K562 (cell line): ENCODE results near the gene RCHY1. TPM values are rescaled to one million over a fixed set of nuclear protein-coding genes. Genes with fewer than 3 reads are reported as not detected.
A peak's percentile ranks its signal among the peaks of the same experiment; 100 is the strongest.

Experiments
- CBFA2T2 ChIP-seq: fragments of 450-650 bp; conservative IDR thresholded peaks from 2 replicates; pipeline ENCODE4 v1.6.1; 2017; ENCODE audit warnings: mild to moderate bottlenecking
- MGA ChIP-seq: fragments of 450-650 bp; IDR thresholded peaks from 2 replicates; pipeline ENCODE4 v1.6.1; 2016; ENCODE audit warnings: mild to moderate bottlenecking, moderate library complexity
- ZNF124 ChIP-seq: sonication (generic); formaldehyde crosslinking; IDR thresholded peaks from 2 replicates; pipeline ENCODE4 v1.8.1; 2022; ENCODE audit warnings: missing genetic modification reagents
- polyA plus RNA-seq, 8 experiments: library from polyadenylated mRNA; depleted of rRNA in 4 of 8; stranded (reverse) in 5 of 8; unstranded in 3 of 8; fragments of >200 nt; fragmentation: Nextera tagmentation in 2 of 8; fragmentation: Illumina TruSeq in 1 of 8; extraction: Ambion mirVana in 2 of 8; extraction: Trizol in 1 of 8; gene quantifications; 2 replicates each; pipeline versions ENCODE4 v1.2.1 to v1.2.3, GENCODE V29; 2011 to 2014; ENCODE audit warnings: inconsistent platforms in 1 of 8, missing spikeins in 1 of 8
- total RNA-seq, 7 experiments: library from RNA; depleted of rRNA in 6 of 7; stranded (reverse); fragments of >200 nt in 6 of 7; fragmentation: Illumina TruSeq in 2 of 7; extraction: Trizol in 2 of 7; gene quantifications; 2 replicates each; pipeline versions ENCODE4 v1.2.1 to v1.2.3, GENCODE V29; 2011 to 2021; ENCODE audit warnings: low replicate concordance in 1 of 7
- TF ChIP-seq, protein P1 (sequence below): fragments of 150-350 bp; IDR thresholded peaks from 2 replicates; pipeline ENCODE4 v1.6.1; 2014; ENCODE audit warnings: low read depth, mild to moderate bottlenecking, low read length, borderline replicate concordance

The RCHY1 gene
- total and polyA plus RNA-seq, 9 of the 15 experiments (the other 6 are each of a cell fraction or from before 2014, with no cell fraction given) = 27.3 to 85.1 (median 45.9) TPM

DNA sequence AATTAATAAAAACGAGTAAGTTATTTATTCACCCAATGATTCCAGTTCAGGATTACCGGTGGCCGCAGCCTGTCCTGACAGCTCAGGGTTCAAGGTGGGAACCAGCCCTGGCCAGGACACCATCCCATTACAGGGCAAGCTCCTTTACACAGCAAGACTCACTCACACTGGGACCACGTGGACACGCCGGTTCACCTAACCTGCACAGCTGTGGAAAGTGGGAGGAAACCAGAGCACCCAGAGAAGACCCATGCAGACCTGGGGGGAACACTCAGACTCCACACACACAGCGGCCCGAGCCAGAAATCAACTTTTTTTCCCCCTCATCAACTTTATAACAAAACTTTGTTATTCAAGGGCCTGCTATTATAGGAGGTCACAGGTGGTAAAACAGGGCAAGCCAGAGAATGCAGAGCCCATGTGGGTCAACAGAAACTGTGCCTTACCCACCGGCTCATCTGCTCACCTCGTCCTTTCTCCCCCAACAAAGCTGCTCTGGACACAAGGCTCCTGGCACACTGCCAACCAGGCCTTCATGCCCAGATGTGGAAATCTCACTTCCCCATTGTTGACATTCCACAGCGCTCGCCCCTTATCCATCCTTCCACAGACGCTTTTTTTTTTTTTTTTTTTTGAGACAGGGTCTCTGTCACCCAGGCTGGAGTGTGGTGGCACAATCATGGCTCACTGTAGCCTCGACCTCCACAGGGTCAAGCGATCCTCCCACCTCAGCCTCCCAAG is 33.6 kb upstream of the RCHY1 start (continued):
- TF ChIP-seq MGA = no peak
- no peak for TF ChIP-seq ZNF124
- TF ChIP-seq CBFA2T2 = 0 out of 2 replicates have a peak, but pooled peaks have one; percentile 9
- TF ChIP-seq, protein P1, sequence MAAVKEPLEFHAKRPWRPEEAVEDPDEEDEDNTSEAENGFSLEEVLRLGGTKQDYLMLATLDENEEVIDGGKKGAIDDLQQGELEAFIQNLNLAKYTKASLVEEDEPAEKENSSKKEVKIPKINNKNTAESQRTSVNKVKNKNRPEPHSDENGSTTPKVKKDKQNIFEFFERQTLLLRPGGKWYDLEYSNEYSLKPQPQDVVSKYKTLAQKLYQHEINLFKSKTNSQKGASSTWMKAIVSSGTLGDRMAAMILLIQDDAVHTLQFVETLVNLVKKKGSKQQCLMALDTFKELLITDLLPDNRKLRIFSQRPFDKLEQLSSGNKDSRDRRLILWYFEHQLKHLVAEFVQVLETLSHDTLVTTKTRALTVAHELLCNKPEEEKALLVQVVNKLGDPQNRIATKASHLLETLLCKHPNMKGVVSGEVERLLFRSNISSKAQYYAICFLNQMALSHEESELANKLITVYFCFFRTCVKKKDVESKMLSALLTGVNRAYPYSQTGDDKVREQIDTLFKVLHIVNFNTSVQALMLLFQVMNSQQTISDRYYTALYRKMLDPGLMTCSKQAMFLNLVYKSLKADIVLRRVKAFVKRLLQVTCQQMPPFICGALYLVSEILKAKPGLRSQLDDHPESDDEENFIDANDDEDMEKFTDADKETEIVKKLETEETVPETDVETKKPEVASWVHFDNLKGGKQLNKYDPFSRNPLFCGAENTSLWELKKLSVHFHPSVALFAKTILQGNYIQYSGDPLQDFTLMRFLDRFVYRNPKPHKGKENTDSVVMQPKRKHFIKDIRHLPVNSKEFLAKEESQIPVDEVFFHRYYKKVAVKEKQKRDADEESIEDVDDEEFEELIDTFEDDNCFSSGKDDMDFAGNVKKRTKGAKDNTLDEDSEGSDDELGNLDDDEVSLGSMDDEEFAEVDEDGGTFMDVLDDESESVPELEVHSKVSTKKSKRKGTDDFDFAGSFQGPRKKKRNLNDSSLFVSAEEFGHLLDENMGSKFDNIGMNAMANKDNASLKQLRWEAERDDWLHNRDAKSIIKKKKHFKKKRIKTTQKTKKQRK = no peak
